Lower leg skin (tissue), 3 donors: ENCODE results near the gene OXNAD1.

ENCODE experiments used
- POLR2A ChIP-seq, 2 donors: fragments of 450-650 bp; IDR thresholded peaks; one replicate each; pipeline ENCODE4 v1.6.1; 2016 to 2017; ENCODE audit warnings: antibody characterized with exemption in 2 of 2, mild to moderate bottlenecking in 1 of 2, moderate library complexity in 1 of 2
- TF ChIP-seq, protein P1 (sequence below), 3 donors: fragments of 450-650 bp; IDR thresholded peaks; one replicate each; pipeline ENCODE4 v1.5.1; 2016; ENCODE audit warnings: antibody characterized with exemption in 3 of 3, mild to moderate bottlenecking in 3 of 3, moderate library complexity in 2 of 3

DNA sequence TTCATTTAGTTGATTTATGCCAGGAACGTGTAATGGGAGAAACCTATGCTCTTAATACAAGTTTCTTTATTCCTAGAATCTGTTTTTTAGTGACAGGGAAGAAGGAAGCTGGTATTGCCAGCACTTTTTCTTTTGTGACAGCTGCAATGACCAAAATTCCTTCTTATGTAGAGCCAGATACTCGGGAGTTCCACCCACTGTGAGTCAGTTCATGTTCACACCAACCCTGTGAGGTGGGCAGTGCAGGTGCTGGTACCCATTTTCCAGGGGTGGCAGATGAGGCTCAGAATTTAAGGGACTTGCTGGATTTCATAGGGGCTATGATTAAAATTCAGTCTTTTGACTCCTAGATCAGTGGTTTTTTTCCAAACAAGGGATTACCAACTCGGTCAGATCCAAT lies 34.7 kb downstream of the OXNAD1 start:
- no peak for TF ChIP-seq POLR2A (IDR thresholded peaks at IDR 0.05)
- TF ChIP-seq, protein P1, sequence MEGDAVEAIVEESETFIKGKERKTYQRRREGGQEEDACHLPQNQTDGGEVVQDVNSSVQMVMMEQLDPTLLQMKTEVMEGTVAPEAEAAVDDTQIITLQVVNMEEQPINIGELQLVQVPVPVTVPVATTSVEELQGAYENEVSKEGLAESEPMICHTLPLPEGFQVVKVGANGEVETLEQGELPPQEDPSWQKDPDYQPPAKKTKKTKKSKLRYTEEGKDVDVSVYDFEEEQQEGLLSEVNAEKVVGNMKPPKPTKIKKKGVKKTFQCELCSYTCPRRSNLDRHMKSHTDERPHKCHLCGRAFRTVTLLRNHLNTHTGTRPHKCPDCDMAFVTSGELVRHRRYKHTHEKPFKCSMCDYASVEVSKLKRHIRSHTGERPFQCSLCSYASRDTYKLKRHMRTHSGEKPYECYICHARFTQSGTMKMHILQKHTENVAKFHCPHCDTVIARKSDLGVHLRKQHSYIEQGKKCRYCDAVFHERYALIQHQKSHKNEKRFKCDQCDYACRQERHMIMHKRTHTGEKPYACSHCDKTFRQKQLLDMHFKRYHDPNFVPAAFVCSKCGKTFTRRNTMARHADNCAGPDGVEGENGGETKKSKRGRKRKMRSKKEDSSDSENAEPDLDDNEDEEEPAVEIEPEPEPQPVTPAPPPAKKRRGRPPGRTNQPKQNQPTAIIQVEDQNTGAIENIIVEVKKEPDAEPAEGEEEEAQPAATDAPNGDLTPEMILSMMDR (IDR thresholded peaks at IDR 0.05): no peak
